Nephron progenitor cell (in vitro differentiated cells): ENCODE measurements around the gene DSG3.
"Not testable (repeated sequence)": the region's sequence is repeated elsewhere in the genome, so short reads cannot be mapped to it uniquely, and the experiment has no call there.

Experiments used
- DNase-seq: peaks from one replicate; pipeline ENCODE4 v3.0.0; 2021
- H3K27ac Mint-ChIP-seq: 2 replicates; pipeline ENCODE4 v1.8.0; 2021; ENCODE audit warnings: mild to moderate bottlenecking, moderate library complexity, mixed read lengths
- H3K27me3 Mint-ChIP-seq: 2 replicates; pipeline ENCODE4 v1.8.0; 2021; ENCODE audit warnings: mild to moderate bottlenecking, low read depth, mixed read lengths; ENCODE audit not compliant: poor library complexity
- H3K36me3 Mint-ChIP-seq: 2 replicates; pipeline ENCODE4 v1.8.0; 2021; ENCODE audit warnings: low read depth, mixed read lengths
- H3K4me1 Mint-ChIP-seq: 2 replicates; pipeline ENCODE4 v1.8.0; 2021; ENCODE audit warnings: mixed read lengths
- H3K4me3 Mint-ChIP-seq: 2 replicates; pipeline ENCODE4 v1.8.0; 2021; ENCODE audit warnings: mild to moderate bottlenecking, moderate library complexity, mixed read lengths
- H3K9me3 Mint-ChIP-seq: 2 replicates; pipeline ENCODE4 v1.8.0; 2021; ENCODE audit warnings: mild to moderate bottlenecking, moderate library complexity, mixed read lengths
- CTCF ChIP-seq: fragments of 200-600 bp; sonication (generic); IDR thresholded peaks from 2 replicates; pipeline ENCODE4 v1.5.0; 2021; ENCODE audit warnings: antibody characterized with exemption

The DSG3 gene

GRCh38 chr18:31504455-31505147 lies 57.1 kb downstream of the DSG3 start:
- H3K27me3 Mint-ChIP-seq = no peaks in the 10 kb centered on the region
- H3K9me3 Mint-ChIP-seq = peaks cover 15% of the 10 kb centered on the region
- DNase-seq = no peak
- no peak overlapping the region for H3K4me3 Mint-ChIP-seq
- peaks cover 5% of the 10 kb centered on the region for H3K36me3 Mint-ChIP-seq
- no peak for TF ChIP-seq CTCF
- H3K27ac Mint-ChIP-seq = no peak overlapping the region
- peaks cover 24% of the 10 kb centered on the region for H3K4me1 Mint-ChIP-seq

GRCh38 chr18:31505156-31505555 lies 57.6 kb downstream of the DSG3 start:
- TF ChIP-seq CTCF = no peak
- no peaks in the 10 kb centered on the region for H3K27me3 Mint-ChIP-seq
- no peak overlapping the region for H3K4me3 Mint-ChIP-seq
- no peak overlapping the region for H3K27ac Mint-ChIP-seq
- peaks cover 27% of the 10 kb centered on the region for H3K4me1 Mint-ChIP-seq
- peaks cover 15% of the 10 kb centered on the region for H3K9me3 Mint-ChIP-seq
- no peak for DNase-seq
- peaks cover 5% of the 10 kb centered on the region for H3K36me3 Mint-ChIP-seq

- Mint-ChIP-seq H3K4me3 (no peak overlapping the region), H3K36me3 (peaks cover 5% of the 10 kb centered on the region), H3K4me1 (peaks cover 27% of the 10 kb centered on the region), H3K27me3 (no peaks in the 10 kb centered on the region), H3K27ac (no peak overlapping the region), H3K9me3 (peaks cover 15% of the 10 kb centered on the region)
- peak; percentile 8 for TF ChIP-seq CTCF
- DNase-seq = no peak
These were observed 58.6 kb downstream of the DSG3 start for GRCh38 chr18:31506024-31506742.

GRCh38 chr18:31507124-31507523 lies 59.6 kb downstream of the DSG3 start:
- H3K9me3 Mint-ChIP-seq = peaks cover 15% of the 10 kb centered on the region
- not testable (repeated sequence) for H3K27me3 Mint-ChIP-seq, H3K27ac Mint-ChIP-seq

GRCh38 chr18:31508781-31509180 lies 61.2 kb downstream of the DSG3 start:
- Mint-ChIP-seq H3K27me3 (no peaks in the 10 kb centered on the region), H3K27ac (no peak overlapping the region), H3K4me1 (peaks cover 47% of the 10 kb centered on the region), H3K9me3 (peaks cover 15% of the 10 kb centered on the region), H3K4me3 (no peak overlapping the region), H3K36me3 (peaks cover 7% of the 10 kb centered on the region)
- no peak for TF ChIP-seq CTCF
- DNase-seq = no peak

More at GRCh38 chr18:31507124-31507523, 59.6 kb downstream of the DSG3 start:
- peaks cover 30% of the 10 kb centered on the region for H3K4me1 Mint-ChIP-seq
- not testable (repeated sequence) for H3K36me3 Mint-ChIP-seq, H3K4me3 Mint-ChIP-seq, DNase-seq

- Mint-ChIP-seq H3K36me3 (peaks cover 11% of the 10 kb centered on the region), H3K4me1 (peaks cover 50% of the 10 kb centered on the region), H3K27ac (no peak overlapping the region), H3K27me3 (no peaks in the 10 kb centered on the region), H3K4me3 (no peak overlapping the region), H3K9me3 (peaks cover 15% of the 10 kb centered on the region)
- TF ChIP-seq CTCF = no peak
- DNase-seq = no peak
These were observed 62.0 kb downstream of the DSG3 start for GRCh38 chr18:31509571-31509970.
